Measurements from ENCODE around the gene VAC14.

VAC14 gene

DNA sequence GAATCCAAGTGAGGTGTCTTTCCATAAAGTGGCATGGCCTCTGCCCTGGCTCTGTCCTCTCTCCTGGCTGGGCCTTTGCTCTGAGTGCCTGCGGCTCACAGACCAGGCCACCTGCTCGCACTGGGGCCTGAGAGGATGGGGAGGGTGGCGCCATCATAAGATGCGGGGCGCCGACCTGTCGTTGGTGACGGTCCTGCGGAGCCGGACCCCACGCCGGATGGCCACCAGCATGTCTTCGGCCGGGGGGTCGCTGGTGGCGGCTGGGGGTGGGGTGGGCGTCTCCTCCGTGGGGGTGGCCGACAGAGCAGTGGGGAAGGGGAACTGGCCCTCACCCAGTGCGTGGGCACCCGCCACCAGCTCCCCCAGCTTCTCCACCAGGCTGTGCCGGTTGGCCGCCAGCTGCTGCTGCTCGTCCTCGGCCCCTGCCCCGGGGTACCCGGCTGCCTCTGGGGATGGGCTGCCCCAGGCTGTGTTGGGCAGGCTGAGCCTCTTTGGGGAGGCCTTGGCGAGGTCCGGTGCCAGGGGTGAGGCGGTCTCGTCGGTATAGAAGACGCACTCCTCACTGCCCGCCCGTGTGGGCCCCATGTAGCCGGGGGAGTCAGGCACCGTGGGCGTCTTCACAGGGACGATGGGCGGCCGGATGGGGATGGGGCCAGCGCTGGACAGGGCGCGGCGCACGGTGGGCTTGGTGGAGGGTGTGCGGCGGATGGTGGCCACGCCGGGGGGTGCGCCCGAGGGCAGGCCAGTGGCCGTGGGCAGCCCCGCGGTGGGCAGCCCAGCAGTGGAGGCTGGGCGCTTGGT, 137.2 kb downstream of the VAC14 start:
- DNase-seq (ENCODE audit: low read depth in 2 of 2), result no peak

DNA sequence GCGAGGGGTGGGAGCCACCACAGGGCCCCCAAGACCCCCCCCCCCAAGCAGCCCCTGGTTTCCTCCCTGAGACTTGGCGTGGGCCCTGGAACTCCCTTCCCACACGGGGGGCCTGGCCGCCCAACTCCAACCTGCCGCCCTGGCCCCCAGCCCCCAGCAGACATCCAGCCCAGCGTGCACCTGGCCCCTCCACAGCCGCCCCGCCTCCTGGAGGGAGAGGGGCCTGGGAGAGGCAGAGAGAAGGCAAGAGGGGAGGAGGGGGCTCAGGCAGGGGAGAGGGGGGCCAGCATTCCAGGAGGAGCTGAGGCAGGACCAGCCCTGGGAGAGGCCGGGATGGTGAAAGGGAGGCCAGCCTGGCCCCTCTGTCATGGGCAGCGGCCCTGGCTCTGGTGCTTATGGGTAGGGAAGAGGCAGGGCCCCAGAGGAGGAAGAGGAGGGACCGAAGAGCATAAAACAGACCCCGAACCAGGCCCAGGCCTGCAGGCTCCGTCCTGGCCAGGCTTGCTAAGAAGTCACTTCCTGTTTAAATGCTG, 137.9 kb downstream of the VAC14 start:
- DNase-seq (ENCODE audit: low read depth in 2 of 2), result no peak

DNA sequence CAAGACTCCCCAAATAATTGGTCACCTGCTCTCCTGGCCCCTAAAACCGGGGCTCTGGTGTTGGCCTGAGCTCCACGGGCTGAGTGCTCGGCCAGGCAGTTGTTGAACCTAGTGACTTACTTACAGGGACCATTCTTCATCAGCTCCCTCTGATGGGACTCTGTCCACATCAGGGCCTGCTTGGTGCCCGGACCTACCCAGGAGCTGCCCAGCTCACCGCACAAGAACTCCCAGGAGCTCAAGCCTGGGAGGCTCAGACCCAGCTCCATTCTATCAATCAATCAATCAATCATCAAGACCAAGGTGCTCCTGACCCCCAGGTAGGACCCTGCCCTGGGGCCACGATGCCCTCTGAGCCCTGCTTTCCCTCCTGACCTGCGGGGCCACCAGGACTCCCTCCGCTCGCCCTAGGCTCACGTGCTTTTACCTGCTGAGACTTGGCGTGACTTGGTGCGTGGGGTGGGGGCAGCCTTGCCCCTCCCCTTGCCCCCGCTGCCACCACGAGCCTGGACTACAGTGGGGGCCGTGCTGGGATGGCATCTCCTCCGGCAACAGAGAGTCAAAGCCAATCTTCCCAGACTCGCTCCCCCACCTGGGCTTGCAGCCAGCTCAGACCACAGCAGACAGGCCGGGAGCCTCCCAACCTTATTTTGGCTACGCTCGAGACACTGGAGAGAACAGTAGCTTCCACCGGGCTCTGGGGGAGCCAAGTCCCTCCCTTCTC, 138.9 kb downstream of the VAC14 start:
- no peak for DNase-seq (ENCODE audit: low read depth in 2 of 2)

DNA sequence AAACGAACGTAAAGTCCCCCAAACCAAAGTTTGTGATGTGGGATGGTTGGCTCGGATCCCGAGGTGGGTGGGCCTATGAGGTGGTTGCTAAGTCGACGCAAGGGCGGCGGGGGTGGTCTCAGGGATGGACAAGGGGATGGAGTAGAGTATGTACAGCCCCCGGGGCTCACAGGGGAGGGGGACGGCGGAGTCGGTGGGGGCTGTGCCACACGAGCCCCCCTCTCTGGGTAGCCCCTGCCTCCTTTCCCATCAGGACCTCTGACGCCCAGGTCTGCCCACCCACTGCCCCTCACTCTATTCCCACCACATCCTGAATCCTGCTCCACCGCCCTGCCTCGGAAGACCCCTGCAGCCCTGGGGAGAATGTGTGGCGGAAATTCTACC, 139.4 kb downstream of the VAC14 start:
- DNase-seq (ENCODE audit: low read depth in 2 of 2), result no peak

DNA sequence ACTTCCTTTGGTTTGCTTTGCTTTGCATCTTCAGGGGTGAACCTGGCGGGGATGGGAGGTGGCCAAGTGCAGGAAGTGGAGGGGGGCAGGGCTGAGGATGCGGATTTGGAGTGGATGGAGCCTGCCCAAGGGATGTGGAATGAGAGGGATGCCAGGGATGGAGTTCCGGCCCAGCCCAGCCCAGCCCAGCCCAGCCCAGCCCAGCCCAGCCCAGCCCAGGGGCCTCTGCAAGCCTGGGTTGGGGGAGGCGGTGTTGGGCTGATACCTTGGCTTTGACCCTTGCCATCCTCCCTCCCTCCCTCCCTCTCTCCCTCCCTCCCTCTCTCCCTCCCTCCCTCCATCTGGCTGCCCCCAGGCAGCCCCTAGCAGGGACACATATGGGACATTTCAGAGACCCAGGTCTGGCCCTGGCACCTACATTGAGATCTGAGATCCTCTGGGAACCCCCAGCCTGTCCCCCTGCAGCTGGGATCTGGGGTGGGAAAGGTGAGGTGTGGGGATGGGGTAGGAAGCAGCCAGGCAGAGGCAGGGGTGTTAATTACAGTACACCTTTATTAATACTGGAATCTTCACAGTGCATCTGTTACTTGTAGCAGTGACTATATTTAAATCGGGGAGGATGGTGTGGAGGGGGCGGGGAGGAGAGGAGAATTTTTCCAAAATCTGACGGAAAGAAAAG, 140.1 kb downstream of the VAC14 start:
- DNase-seq (ENCODE audit: low read depth in 2 of 2), result no peak

DNA sequence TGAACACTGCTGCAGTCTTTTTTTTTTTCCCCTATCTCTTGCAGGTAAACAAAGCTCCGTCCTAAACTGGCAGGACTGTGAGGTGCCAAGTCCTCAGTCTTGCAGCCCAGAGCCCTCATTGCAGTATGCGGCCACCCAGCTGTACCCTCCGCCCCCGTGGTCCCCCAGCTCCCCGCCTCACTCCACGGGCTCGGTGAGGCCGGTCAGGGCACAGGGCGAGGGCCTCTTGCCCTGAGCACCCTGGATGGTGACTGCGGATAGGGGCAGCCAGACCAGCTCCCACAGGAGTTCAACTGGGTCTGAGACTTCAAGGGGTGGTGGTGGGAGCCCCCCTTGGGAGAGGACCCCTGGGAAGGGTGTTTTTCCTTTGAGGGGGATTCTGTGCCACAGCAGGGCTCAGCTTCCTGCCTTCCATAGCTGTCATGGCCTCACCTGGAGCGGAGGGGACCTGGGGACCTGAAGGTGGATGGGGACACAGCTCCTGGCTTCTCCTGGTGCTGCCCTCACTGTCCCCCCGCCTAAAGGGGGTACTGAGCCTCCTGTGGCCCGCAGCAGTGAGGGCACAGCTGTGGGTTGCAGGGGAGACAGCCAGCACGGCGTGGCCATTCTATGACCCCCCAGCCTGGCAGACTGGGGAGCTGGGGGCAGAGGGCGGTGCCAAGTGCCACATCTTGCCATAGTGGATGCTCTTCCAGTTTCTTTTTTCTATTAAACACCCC, 140.8 kb downstream of the VAC14 start:
- no peak for DNase-seq (ENCODE audit: low read depth in 2 of 2)

DNA sequence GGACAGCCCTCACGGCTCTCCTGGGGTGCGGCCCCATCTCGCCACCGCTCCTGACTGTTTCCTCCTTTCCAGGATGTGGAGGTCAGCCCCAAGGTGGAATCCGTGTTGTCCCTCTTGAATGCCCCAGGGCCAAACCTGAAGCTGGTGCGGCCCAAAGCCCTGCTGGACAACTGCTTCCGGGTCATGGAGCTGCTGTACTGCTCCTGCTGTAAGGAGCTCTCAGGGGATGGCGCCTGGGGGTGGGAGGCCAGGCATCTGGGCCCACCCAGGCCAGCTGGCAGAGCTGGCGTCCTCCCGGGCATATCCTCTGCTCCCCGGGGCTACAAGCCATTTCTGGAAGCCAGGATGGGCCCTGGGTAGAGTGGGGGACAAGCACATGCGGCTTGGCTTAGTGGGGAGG, 141.4 kb downstream of the VAC14 start:
- DNase-seq (ENCODE audit: low read depth in 2 of 2), result no peak

- DNase-seq (ENCODE audit: low read depth in 2 of 2), result no peak
Observed at GRCh38 chr16:70658921-70659320, 142.0 kb downstream of the VAC14 start.

GRCh38 chr16:70657956-70658355, 143.0 kb downstream of the VAC14 start:
- no peak for DNase-seq (ENCODE audit: low read depth in 2 of 2)

DNA sequence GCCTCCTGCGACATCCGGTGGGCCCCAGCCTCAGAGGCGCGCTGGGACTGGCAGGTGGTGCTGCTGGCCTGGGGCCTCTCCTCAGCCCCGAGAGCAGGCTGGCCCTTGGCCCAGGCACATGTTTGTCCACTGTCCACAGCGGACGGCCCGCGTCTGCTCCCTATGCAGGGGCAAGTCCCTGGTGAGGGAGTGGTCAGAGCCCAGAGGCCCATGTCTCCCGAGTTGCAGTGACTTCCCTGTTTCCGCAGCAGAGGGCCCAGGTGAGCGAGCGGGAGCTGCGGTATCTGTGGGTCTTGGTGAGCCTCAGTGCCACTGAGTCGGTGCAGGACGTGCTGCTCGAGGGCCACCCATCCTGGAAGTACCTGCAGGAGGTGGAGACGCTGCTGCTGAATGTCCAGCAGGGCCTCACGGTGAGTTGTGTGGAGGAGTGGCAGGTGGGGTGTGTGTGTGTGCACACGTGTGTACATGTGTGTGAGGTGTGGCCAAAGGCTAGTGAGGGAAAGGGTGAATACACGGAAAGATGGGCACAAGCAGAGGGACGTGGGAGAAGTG, 144.2 kb downstream of the VAC14 start:
- DNase-seq (ENCODE audit: low read depth in 2 of 2), result no peak

GRCh38 chr16:70656065-70656711, 144.8 kb downstream of the VAC14 start:
- DNase-seq (ENCODE audit: low read depth in 2 of 2), result no peak

DNA sequence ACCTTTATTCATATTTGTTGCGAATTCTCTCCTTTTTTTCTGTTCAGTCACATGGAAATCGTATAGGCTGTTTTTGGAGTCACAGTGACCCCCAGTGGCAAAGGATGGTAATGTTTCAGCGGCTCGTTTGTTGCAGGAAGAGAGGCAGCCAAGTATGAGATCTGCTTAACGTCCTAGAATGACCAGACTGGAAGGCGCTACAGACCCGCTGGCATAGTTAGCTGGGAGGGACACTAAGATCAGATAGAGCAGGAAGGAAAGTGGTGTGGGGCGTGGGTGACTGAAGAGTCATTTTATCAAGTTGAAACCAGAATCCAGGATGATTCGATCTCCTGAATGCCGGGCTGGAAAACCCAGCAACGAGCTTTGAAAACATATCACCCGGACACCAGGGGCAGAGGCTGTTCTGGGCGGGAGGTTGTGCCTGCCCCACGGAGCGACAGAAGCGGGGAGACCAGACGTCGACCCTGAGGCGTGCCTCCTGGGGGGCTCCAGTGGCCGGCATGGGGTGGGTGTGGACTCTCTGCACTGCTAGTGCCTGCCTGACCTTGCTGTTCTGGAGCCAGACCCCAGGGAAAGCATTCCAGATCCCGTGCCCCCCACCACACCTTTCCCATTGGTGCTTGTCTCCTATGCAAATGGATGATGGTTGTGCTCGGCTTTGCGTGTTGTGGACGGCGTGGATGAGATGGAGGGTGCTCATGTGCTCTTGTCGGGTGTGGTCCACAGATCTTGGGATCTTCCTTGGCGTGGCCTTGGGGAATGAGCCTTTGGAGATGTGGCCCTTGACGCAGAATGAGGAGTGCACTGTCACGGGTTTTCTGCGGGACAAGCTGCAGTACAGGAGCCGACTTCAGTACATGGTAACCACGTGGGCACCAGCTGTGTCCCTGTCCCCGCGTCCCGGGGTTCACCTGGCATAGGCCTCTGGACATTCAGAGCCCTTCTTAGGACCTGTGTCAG, 146.9 kb downstream of the VAC14 start:
- DNase-seq (ENCODE audit: low read depth in 2 of 2), result peak; percentile 53 to 70

GRCh38 chr16:70653406-70653805, 147.6 kb downstream of the VAC14 start:
- no peak for DNase-seq (ENCODE audit: low read depth in 2 of 2)

- DNase-seq (ENCODE audit: low read depth in 2 of 2), result no peak
Observed at GRCh38 chr16:70652322-70652721, 148.6 kb downstream of the VAC14 start.

DNA sequence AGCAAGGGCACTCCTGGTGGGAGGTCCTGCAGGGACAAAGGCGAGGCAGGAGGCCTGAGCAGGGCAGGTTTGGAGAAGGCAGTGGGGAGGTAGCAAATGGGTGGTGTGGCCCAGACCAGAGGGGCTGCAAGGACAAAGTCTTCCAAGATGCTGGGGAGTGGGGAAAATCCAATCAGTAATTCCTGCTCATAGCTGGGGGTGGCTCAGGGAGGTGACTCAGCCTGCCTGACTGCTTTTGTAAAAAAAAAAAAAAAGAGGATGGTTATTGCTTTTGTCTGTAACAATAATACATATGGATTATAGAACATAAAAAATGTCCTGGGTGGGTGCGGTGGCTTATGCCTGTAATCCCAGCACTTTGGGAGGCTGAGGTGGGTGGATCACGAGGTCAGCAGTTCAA, 149.4 kb downstream of the VAC14 start:
- no peak for DNase-seq (ENCODE audit: low read depth in 2 of 2)

GRCh38 chr16:70650216-70650615, 150.7 kb downstream of the VAC14 start:
- no peak for DNase-seq (ENCODE audit: low read depth in 2 of 2)

DNA sequence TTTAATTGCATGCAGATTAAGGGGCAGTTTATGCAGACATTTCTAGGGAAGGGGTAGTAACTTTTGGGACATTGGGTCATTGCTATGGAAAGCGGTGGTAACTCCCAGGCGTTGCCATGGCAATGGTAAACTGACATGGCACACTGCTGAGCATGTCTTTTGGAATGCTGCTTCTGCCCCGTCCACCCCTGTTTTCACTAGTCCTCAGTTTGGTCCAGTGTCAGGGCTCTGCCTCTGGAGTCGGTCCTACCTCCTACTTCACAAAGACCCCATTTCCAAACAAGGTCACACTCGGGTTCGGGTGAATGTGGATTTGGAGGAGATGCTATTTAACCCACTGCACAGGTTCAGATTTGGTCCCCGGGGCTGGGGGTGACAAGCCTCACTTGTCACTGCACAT, 151.7 kb downstream of the VAC14 start:
- DNase-seq (ENCODE audit: low read depth in 2 of 2), result no peak

DNA sequence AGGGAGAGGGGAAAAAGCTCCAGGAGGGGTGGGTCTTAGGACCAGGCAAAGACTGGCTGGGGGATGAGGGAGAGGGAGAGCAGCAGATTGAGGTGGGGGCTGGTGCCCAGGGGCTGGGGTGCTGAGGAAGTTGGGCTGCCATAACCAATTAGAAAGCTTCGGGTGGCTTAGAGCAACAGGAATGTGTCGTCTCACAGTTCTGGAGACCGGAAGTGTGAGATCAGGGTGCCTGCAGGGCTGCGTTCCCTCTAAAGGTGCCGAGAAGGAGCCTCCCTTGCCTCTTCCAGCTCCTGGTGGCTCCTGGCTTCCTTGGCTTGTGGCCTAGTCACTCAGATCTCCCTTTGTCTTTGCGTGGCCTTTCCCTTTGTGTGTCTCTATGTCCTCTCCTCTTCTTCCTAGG, 152.4 kb downstream of the VAC14 start:
- DNase-seq (ENCODE audit: low read depth in 2 of 2), result no peak

DNA sequence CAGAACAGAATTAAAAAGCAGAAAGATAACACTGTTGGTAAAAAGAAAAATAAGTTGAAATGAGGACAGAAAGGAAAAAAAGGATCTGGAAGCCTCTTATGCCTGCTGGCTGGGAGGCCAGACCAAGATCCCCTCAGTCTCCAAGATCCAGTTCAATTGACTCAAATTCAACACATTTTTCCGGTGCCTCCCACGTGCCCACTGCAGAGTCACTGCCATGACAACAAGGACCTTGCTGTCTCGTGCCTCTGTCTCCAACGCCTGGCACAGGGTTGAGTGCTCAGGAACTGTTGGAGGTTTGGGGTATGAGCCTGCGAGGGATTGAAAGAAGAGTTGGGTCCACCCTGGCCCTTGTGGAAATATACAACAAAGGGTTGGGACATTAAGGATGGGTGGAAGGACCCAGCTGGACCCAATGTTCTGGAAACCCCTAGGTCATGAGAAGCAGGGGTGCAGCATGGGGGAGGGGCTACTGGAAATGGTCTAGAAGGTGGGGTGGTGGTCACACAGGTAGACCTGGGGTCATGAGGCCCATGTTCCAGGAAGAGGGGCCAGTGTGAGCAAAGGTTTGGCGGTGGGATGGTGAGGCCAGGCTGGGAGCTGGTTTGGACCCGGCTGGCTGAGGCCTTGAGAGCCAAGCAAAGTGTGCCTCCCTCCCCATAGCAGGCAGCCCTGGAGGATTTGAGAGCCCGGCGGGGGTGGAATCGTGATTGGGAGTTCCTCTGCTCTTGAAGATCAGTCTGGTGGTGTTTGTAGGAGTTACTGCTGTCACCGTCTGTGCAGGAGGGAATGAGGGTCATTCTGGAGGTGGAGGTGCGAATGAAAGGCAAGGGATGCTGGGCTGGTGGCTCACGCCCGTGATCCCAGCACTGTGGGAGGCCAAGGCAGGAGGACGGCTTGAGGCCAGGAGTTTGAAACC, 153.3 kb downstream of the VAC14 start:
- DNase-seq (ENCODE audit: low read depth in 2 of 2), result no peak

All from stimulated activated CD8-positive, alpha-beta memory T cell treated with anti-CD3 and anti-CD28 coated beads, Interleukin-2, amount 100 ng/mL, for 48 hours (primary cell).